Motor neuron (in vitro differentiated cells): Measurements from ENCODE around the gene DGUOK. TPM values are rescaled to one million over a fixed set of nuclear protein-coding genes. Genes with fewer than 3 reads are reported as not detected.
A peak's percentile ranks its signal among the peaks of the same experiment; 100 is the strongest.

Experiments
- ATAC-seq, 8 experiments: fragments of 200-7000 bp; cut with Tn5 transposase; replicated peaks in 6 of 8; 2 replicates each; pipeline ENCODE4 v1.8.0; 2021; ENCODE audit warnings: mild to moderate bottlenecking in 8 of 8, moderate library complexity in 8 of 8
- H3K27ac ChIP-seq, 2 donors: fragments of 250-450 bp; sonication (Bioruptor Pico); 2 replicates each; pipeline ENCODE4 v1.9.0; 2021; ENCODE audit warnings: antibody characterized with exemption in 2 of 2, mild to moderate bottlenecking in 2 of 2, moderate library complexity in 1 of 2
- H3K4me1 ChIP-seq, 2 donors: fragments of 250-450 bp; sonication (Bioruptor Pico); replicated peaks in 1 of 2; 2 replicates each; pipeline ENCODE4 v1.6.1; 2021; ENCODE audit warnings: antibody characterized with exemption in 2 of 2, mild to moderate bottlenecking in 2 of 2, moderate library complexity in 1 of 2
- H3K4me3 ChIP-seq, 5 donors: fragments of 250-450 bp; sonication (Bioruptor Pico); 2 replicates each; pipeline ENCODE4 v1.9.0; 2021; ENCODE audit warnings: antibody characterized with exemption in 5 of 5, mild to moderate bottlenecking in 5 of 5, moderate library complexity in 4 of 5
- WGBS, 10 experiments: fragments of 450-650 bp; shearing (Covaris generic); methylation state at CpG; one replicate each; pipeline ENCODE4 v1.0.0; 2022; 5-methylcytosine and 5-hydroxymethylcytosine counted together
- in situ Hi-C, 9 experiments: fragments of 400-800 bp; cut with MboI; loops; one replicate each; pipeline ENCODE4 v1.15.0; 2021; ENCODE audit warnings: low sequenced_read_pairs in 9 of 9, low pct_unique_long_range_greater_than_20kb in 2 of 9; ENCODE audit not compliant: unreplicated experiment in 9 of 9
- total RNA-seq, 8 experiments: library from RNA; unstranded; fragments of 300-600 nt; gene quantifications; 2 replicates each; pipeline versions ENCODE4 v1.2.3 to v1.2.4, GENCODE V29; 2022

DGUOK gene
- total RNA-seq, 8 experiments from 2014 or later: 73.0 to 130 (median 109) TPM

DNA sequence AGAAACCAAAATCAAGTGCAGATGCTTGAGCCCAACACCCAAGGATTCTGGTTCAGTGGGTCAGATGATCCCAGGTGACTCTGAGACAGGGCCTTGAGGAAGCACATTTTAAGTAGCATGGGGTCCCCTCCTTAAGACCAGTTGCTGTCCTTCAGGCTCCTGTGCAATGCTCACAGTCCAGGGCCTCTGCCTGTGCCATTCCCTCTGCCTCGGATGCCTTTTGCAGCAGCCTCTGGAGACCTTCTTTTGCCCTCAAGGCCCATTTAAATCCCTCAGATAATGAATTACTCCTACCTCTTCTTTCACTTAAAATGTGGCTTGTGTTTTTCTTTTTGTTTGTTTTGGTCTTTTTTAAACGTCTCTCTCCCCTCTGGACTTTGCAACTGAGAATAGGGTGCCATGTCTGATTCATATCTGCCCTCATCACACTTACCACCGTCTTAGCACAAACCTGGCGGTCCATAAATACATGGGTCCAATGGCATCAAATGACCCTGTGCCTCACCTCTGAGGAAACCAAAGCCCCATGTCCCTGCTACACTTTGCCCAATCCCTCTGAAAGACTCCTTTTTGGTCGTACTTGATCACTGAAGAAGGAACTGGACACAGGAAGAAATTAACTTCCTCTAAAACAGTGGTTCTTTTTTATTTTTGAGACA, 19.7 kb upstream of the DGUOK start:
- ATAC-seq: no peak
- no peak overlapping the region for H3K4me3 ChIP-seq
- in situ Hi-C loops: no loop called here
- no peaks in the 10 kb centered on the region for H3K4me1 ChIP-seq
- no peak overlapping the region for H3K27ac ChIP-seq
- WGBS, 10 experiments: 0 to 100% (median 87%) methylated on average over 1 to 4 of the region's 5 CpGs; no CpG with 5 or more reads in 1 of the 10 experiments

DNA sequence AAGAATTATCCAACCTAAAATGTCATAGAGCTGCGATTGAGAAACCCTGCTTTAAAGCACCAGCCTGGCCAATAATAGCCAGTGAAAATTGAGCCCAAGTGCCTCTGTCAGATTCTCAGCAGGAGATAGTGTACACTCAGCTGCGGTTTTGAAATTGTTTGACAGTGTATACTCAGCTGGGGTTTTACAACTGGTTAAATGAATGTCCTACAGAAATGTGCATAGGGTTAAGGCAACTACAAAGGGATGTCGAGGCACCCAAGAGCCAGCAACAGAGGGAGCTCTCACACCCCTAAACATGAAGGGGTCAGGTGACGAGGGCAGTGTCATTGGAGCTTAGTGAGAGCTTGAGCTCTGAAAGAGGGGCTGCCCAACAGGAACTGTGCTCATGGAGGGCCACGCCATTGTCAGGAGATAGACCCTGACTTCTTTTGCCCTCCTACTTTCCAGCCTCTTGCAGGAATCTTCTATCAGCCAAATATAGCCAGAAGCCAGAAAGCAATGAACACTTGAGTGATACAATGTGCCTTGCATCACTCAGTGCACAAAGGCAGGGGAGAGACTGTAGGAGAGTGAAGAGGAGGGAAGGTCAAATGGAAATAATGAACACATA, 18.7 kb upstream of the DGUOK start:
- Histone ChIP-seq H3K4me1 (no peaks in the 10 kb centered on the region), H3K4me3 (no peak overlapping the region), H3K27ac (no peak overlapping the region)
- in situ Hi-C loops: no loop called here
- 0 to 90% (median 52%) methylated on average over 2 to 5 of the region's 5 CpGs; no CpG with 5 or more reads in 3 of the 10 experiments for WGBS, 10 experiments
- peak in 4 of 8 experiments; percentile 41 to 86 (median 80) for ATAC-seq

DNA sequence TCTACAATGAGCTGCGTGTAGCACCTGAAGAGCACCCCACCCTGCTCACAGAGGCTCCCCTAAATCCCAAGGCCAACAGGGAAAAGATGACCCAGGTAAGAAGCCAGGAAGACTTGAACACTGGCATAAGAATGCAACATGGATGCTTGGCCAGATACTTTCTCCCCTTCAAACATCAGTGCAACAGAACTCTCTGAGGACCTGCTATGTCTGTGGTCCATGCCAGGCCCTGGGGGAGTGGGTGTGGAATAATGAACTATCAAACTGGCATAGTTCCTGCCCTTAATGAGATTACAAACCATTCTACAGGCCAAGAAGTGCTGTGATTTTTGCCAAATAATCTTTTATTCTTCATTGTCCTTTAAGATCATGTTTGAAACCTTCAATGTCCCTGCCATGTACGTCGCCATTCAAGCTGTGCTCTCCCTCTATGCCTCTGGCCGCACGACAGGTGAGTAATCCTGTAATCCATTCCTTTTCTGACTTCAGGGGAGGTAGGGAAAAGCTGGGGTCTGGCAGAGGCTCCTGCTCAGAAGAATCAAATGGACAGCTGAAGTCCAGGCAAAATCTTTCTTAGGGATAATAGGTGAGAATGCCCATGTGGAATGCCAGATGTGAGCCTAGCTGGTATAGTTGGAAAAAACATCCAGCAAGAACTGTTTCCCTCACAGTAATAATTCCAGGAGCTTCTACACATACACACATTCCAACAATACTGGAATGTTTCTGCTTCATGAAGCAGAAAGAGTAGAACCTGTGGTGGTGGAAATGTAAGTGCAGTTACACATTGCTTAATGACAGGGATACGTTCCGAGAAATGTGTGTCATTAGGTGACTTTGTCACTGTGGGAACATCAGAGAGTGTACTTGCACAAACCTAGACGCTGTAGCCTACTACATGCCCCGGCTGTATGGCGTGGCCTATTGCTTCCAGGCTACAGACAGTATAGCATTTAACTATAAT, 17.7 kb upstream of the DGUOK start:
- 66 to 100% (median 75%) methylated on average over 3 to 8 of the region's 10 CpGs; no CpG with 5 or more reads in 2 of the 10 experiments for WGBS, 10 experiments
- in situ Hi-C loops: no loop called here
- Histone ChIP-seq H3K4me3 (no peak overlapping the region), H3K4me1 (no peaks in the 10 kb centered on the region), H3K27ac (no peak overlapping the region)
- ATAC-seq: no peak

DNA sequence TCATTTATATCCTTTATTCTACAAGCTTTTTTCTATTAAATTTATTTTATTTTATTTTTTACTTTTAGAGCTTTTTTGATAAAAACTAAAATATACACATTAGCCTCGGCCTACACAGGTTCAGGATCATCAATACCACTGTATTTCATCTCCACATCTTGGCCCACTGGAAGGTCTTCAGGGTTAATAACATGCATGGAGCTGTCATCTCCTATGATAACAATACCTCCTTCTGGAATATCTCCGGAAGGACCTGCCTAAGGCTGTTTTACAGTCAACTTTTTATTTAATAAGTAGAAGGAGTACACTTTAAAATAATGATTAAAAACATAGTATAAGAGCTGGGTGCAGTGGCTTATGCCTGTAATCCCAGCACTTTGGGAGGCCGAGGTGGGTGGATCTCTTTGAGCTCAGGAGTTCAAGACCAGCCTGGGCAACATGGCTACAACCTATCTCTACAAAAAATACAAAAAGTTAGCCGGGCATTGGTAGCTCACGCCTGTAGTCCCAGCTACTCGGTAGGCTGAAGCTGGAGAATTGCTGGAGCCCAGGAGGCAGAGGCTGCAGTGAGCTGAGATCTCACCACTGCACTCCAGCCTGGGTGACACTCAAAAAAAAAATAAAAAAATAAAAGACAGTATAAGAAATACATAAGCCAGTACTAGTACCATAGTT, 15.7 kb upstream of the DGUOK start:
- H3K4me3 ChIP-seq: no peak overlapping the region
- in situ Hi-C loops: no loop called here
- H3K4me1 ChIP-seq: no peaks in the 10 kb centered on the region
- ATAC-seq: no peak
- WGBS, 10 experiments: 33 to 83% (median 65%) methylated on average over 1 to 6 of the region's 6 CpGs
- no peak overlapping the region for H3K27ac ChIP-seq

DNA sequence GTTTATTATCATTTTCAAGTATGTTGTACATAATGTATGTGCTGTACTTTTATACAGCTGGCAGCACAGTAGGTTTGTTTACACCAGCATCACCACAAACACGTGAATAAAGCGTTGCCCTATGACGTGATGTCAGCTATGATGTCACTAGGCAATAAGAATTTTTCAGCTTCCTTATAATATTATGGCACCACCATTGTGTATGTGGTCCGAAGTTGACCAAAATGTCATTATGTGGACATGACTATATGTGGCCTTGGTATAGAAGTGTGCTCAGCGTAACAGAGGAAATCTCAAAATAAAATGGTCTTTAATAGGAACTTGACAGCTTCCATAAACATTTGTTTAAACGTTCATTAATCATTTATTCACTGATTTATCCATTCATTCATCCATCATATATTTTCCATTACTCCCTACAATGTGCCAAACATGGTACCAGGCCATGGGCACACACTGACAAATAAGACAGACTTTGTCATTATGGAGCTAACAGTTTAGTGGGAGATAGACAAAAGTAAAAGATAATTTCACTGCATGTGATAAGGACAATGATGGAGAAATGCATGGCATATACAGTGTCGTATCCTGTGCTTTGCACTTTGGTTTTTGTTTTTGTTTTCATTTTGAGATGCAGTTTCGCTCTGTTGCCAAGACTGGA, 15.0 kb upstream of the DGUOK start:
- in situ Hi-C loops: no loop called here
- no peak for ATAC-seq
- WGBS, 10 experiments: 36 to 92% (median 85%) methylated on average over 2 to 8 of the region's 8 CpGs; no CpG with 5 or more reads in 1 of the 10 experiments
- Histone ChIP-seq H3K4me1 (no peaks in the 10 kb centered on the region), H3K27ac (no peak overlapping the region), H3K4me3 (no peak overlapping the region)

DNA sequence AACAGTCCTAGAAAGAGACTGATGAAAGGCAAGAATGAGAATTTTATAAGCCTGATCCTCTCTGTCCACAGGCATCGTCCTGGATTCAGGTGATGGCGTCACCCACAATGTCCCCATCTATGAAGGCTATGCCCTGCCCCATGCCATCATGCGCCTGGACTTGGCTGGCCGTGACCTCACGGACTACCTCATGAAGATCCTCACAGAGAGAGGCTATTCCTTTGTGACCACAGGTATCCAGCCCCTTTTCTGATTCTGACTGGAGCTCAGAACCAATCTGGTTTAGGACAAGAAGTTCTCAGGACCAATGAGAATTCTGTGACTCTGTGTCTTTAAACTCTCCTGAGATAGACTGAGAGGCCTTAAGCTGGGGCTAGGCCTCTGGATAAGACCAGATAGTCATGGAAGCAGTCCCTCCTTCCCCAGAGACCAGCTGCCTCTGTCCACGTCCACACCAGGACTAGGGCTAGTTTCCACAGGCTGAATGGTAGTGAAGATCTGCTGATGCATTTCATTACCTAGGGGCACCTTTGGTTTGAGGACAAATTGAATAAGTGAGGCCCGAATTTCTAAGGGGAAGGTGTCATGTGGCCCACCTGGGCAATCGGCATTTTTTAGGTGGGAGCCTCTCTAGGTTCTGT, 13.1 kb upstream of the DGUOK start:
- H3K4me1 ChIP-seq: no peaks in the 10 kb centered on the region
- ATAC-seq: no peak
- H3K27ac ChIP-seq: no peak overlapping the region
- H3K4me3 ChIP-seq: no peak overlapping the region
- WGBS, 10 experiments: 67 to 98% (median 81%) methylated on average over 1 to 7 of the region's 8 CpGs; no CpG with 5 or more reads in 1 of the 10 experiments
- in situ Hi-C loops: no loop called here

DNA sequence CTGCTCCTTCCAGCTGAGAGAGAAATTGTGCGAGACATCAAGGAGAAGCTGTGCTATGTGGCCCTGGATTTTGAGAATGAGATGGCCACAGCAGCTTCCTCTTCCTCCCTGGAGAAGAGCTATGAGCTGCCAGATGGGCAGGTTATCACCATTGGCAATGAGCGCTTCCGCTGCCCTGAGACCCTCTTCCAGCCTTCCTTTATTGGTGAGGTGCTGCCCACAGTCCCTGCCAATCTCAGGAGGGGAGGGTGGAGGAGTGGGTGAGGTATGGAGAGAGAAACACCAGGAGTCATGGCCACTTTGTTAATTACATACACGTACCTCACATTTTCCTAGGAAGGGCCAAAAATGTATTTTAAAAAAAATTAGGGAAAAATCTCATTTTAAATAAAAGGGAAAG, 12.0 kb upstream of the DGUOK start:
- H3K4me3 ChIP-seq: no peak overlapping the region
- in situ Hi-C loops: no loop called here
- no peak overlapping the region for H3K27ac ChIP-seq
- ATAC-seq: no peak
- H3K4me1 ChIP-seq: no peaks in the 10 kb centered on the region
- WGBS, 10 experiments: 66 to 89% (median 87%) methylated on average over 1 to 4 of the region's 4 CpGs; no CpG with 5 or more reads in 3 of the 10 experiments

DNA sequence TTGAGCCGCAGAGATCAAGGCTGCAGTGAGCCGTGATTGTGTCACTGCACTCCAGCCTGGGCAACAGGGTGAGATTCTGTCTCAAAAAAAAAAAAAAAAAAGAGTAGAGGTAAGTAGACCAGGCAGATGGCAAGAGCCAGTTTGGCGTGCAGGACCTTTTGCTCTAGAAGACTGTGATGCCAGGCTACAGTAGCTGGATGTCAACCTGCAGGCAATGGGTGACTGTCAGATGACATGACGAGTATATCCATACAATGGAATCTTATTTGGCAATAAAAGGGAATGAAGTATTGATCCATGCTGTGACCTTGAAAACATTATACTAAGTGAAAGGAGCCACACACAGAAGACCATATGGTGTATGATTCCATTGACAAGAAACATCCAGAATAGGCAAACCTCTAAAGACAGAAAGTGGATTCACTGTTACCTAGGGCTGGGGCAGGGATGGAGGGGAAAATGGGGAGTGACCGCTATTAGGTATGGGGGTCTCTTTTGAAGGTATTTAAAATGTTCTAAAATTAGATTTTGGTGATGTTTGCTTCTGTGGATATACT, 11.2 kb upstream of the DGUOK start:
- WGBS, 10 experiments: 61 to 100% (median 93%) methylated on average over 1 to 4 of the region's 5 CpGs; no CpG with 5 or more reads in 3 of the 10 experiments
- Histone ChIP-seq H3K27ac (no peak overlapping the region), H3K4me3 (no peak overlapping the region), H3K4me1 (no peaks in the 10 kb centered on the region)
- no peak for ATAC-seq
- in situ Hi-C loops: no loop called here

DNA sequence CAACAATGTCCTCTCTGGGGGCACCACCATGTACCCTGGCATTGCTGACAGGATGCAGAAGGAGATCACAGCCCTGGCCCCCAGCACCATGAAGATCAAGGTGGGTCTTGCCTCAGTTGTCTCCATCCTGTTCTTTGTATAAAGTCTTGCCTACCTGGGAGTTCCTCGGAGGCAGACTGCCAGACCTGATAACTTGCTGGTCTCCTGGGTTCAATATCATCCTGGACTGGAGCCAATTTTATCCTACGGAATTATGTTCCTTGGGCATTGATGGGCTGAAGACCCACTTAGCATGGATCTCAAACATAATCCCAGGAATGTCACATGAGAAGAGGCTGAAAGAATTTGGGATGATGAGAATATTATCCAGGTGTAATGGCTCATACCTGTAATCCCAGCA, 10.0 kb upstream of the DGUOK start:
- Histone ChIP-seq H3K27ac (no peak overlapping the region), H3K4me3 (no peak overlapping the region), H3K4me1 (no peaks in the 10 kb centered on the region)
- in situ Hi-C loops: no loop called here
- ATAC-seq: no peak
- 20 to 100% (median 44%) methylated on average over 1 to 2 of the region's 2 CpGs; no CpG with 5 or more reads in 5 of the 10 experiments for WGBS, 10 experiments

DNA sequence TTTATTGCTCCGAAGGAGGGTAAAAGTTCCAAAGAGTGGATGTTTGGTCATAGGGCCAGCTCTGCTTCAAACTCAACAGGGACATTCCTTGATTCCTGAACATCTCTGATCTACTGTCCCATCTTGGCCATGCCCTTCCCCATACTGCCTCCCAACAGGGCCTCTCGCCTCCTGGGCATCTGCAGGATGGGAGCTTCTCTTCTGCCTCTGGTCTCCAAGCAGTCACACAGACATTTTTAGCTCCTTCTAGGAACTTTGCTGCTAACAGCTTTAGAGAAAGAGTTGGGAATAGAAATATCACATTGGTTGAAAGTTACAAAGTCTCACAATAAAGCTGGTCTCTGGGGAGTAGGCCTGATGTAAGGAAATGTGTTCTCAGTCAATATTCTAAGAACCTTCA, 9.4 kb upstream of the DGUOK start:
- Histone ChIP-seq H3K4me3 (no peak overlapping the region), H3K4me1 (no peaks in the 10 kb centered on the region), H3K27ac (no peak overlapping the region)
- in situ Hi-C loops: no loop called here
- ATAC-seq: no peak
- WGBS, 10 experiments: 0 to 60% (median 39%) methylated on average over 1 to 2 of the region's 2 CpGs; no CpG with 5 or more reads in 3 of the 10 experiments

DNA sequence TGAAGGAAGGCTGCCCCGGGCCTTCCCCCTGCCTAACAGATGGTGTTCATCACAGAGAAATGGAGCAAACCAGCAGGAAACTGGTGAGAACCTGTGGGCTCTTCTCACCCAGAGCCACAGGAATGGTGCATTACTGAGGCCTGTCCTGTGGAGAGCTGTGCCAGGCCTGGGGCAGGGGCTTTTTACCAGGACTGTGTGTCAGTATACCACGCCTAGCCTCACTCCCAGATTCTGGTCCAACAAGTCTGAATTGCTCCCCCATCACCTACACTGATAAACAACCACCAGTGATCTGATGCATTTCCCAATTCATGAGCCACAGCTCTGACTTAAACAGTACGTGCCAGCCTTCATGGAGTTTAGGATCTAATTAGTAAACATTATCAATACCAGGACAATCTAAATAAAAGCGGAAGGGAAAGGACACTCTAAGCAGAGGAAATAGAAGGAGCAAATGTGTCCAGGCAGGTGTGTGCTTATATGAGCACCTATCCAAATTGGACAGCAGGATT, 8.9 kb upstream of the DGUOK start:
- WGBS, 10 experiments: 0 to 100% (median 71%) methylated on average over 1 to 2 of the region's 4 CpGs; no CpG with 5 or more reads in 4 of the 10 experiments
- ATAC-seq: no peak
- Histone ChIP-seq H3K4me1 (no peaks in the 10 kb centered on the region), H3K4me3 (no peak overlapping the region), H3K27ac (no peak overlapping the region)
- in situ Hi-C loops: no loop called here
